Loucy (cell line): ENCODE results near the gene LYPLA2.
"Not testable (repeated sequence)": the region's sequence is repeated elsewhere in the genome, so short reads cannot be mapped to it uniquely, and the experiment has no call there.

Experiments used
- H2AFZ ChIP-seq: fragments of 200-600 bp; sonication (generic); 2 replicates; pipeline ENCODE4 v1.6.0; 2016; ENCODE audit warnings: antibody characterized with exemption, mild to moderate bottlenecking, low read length, moderate library complexity
- H3F3A ChIP-seq: fragments of 200-600 bp; 2 replicates; pipeline ENCODE4 v1.6.0; 2016; ENCODE audit warnings: antibody characterized with exemption, low read depth, mild to moderate bottlenecking
- H3K27me3 ChIP-seq: fragments of 200-600 bp; sonication (generic); 2 replicates; pipeline ENCODE4 v1.6.1; 2014; ENCODE audit warnings: low read length, mild to moderate bottlenecking; ENCODE audit not compliant: insufficient read depth, poor library complexity, severe bottlenecking
- H3K36me3 ChIP-seq: fragments of 200-600 bp; sonication (generic); 2 replicates; pipeline ENCODE4 v1.6.1; 2016; ENCODE audit warnings: low read length; ENCODE audit not compliant: insufficient read depth
- H3K4me1 ChIP-seq: fragments of 200-600 bp; sonication (generic); 2 replicates; pipeline ENCODE4 v1.5.1; 2014; ENCODE audit warnings: low read length, mild to moderate bottlenecking; ENCODE audit not compliant: insufficient read depth, poor library complexity, severe bottlenecking
- H3K4me2 ChIP-seq: fragments of 200-600 bp; sonication (generic); 2 replicates; pipeline ENCODE4 v1.6.0; 2014; ENCODE audit warnings: antibody characterized with exemption, low read length, low read depth, mild to moderate bottlenecking; ENCODE audit not compliant: poor library complexity, severe bottlenecking
- H3K4me3 ChIP-seq: fragments of 200-600 bp; sonication (generic); 2 replicates; pipeline ENCODE4 v1.5.1; 2014; ENCODE audit warnings: low read length, mild to moderate bottlenecking, mixed read lengths; ENCODE audit not compliant: poor library complexity, severe bottlenecking
- H3K79me2 ChIP-seq: fragments of 200-600 bp; sonication (generic); 2 replicates; pipeline ENCODE4 v1.6.1; 2014; ENCODE audit warnings: low read length; ENCODE audit not compliant: insufficient read depth
- H3K9ac ChIP-seq: fragments of 200-600 bp; sonication (generic); 2 replicates; pipeline ENCODE4 v1.6.0; 2014; ENCODE audit warnings: mild to moderate bottlenecking, low read depth, low read length, moderate library complexity; ENCODE audit not compliant: poor library complexity, severe bottlenecking
- H3K9me2 ChIP-seq: fragments of 200-600 bp; sonication (generic); replicated peaks from 2 replicates; pipeline ENCODE4 v1.6.1; 2016; ENCODE audit warnings: low read depth, low read length, mixed read lengths
- H3K9me3 ChIP-seq: fragments of 200-600 bp; sonication (generic); 2 replicates; pipeline ENCODE4 v1.6.1; 2014; ENCODE audit warnings: mild to moderate bottlenecking, antibody characterized with exemption, low read length, low read depth; ENCODE audit not compliant: insufficient read depth
- H4K20me1 ChIP-seq: fragments of 200-600 bp; sonication (generic); 2 replicates; pipeline ENCODE4 v1.6.0; 2014; ENCODE audit warnings: antibody characterized with exemption, low read length, mild to moderate bottlenecking; ENCODE audit not compliant: insufficient read depth, poor library complexity, severe bottlenecking
- EZH2phosphoT487 ChIP-seq: fragments of 200-600 bp; IDR thresholded peaks from 2 replicates; pipeline ENCODE4 v1.6.1; 2018; ENCODE audit warnings: antibody characterized with exemption, mild to moderate bottlenecking, moderate library complexity, borderline replicate concordance
- TF ChIP-seq, protein P1 (sequence below): fragments of 200-600 bp; sonication (generic); conservative IDR thresholded peaks from 2 replicates; pipeline ENCODE4 v1.5.1; 2014; ENCODE audit warnings: mild to moderate bottlenecking, antibody characterized with exemption, low read length

LYPLA2 gene

DNA sequence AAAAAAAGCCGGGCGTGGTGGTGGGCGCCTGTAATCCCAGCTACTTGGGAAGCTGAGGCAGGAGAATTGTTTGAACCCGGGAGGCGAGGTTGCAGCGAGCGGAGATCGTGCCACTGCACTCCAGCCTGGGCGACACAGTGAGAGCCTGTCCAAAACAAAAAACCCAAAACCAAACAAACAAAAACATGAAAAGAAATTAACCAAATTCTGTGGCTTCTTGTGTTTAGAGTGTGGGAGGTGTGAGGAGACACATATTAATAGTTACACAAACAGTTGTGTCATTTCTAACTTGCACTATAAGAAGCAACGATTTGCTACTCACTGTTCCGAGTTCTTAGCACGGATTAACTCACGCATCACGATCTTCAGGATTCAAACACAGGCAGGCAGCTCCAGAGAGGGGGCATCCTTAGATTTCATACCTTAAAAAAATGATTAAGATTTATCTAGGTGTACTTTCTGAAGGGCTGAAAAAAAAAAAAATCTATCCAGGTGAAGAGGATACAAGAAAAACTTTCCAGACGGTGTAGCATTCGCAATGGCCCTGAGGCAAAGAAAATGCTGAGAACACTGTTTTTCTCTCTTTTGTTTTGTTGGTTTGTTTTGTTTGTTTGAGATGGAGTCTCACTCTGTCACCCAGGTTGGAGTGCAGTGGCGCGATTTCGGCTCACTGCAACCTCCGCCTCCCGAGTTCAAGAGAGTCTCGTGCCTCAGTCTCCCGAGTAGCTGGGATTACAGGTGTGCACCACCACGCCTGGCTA, 35.0 kb downstream of the LYPLA2 start:
- Histone ChIP-seq H3K9me3 (no peaks in the 10 kb centered on the region), H3K4me2 (peak overlapping the region; percentile 95), H3F3A (no peaks in the 10 kb centered on the region), H3K79me2 (peaks cover 18% of the 10 kb centered on the region), H3K9me2 (no peaks in the 10 kb centered on the region), H3K9ac (peak overlapping the region; percentile 94), H3K27me3 (no peaks in the 10 kb centered on the region), H3K36me3 (no peaks in the 10 kb centered on the region), H3K4me1 (peaks cover 26% of the 10 kb centered on the region), H4K20me1 (peaks cover 3% of the 10 kb centered on the region), H2AFZ (peak overlapping the region; percentile 86), H3K4me3 (peak overlapping the region; percentile 99)
- TF ChIP-seq, protein P1, sequence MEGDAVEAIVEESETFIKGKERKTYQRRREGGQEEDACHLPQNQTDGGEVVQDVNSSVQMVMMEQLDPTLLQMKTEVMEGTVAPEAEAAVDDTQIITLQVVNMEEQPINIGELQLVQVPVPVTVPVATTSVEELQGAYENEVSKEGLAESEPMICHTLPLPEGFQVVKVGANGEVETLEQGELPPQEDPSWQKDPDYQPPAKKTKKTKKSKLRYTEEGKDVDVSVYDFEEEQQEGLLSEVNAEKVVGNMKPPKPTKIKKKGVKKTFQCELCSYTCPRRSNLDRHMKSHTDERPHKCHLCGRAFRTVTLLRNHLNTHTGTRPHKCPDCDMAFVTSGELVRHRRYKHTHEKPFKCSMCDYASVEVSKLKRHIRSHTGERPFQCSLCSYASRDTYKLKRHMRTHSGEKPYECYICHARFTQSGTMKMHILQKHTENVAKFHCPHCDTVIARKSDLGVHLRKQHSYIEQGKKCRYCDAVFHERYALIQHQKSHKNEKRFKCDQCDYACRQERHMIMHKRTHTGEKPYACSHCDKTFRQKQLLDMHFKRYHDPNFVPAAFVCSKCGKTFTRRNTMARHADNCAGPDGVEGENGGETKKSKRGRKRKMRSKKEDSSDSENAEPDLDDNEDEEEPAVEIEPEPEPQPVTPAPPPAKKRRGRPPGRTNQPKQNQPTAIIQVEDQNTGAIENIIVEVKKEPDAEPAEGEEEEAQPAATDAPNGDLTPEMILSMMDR: no peak
- no peak for TF ChIP-seq EZH2phosphoT487

DNA sequence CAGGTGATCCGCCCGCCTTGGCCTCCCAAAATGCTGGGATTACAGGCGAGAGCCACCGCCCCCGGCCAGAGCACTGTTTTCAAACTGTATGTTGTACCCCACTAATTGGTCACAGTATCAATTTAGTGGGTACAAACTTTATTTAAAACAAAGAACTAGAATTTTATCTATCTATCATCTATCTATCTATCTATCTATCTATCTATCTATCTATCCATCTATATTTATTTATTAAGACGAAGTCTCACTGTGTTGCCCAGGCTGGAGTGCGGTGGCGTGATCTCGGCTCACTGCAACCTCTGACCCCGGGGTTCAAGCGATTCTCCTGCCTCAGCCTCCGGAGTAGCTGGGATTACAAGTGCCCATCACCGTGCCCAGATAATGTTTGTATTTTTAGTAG, 35.6 kb downstream of the LYPLA2 start:
- H2AFZ ChIP-seq, H4K20me1 ChIP-seq, H3K36me3 ChIP-seq, H3K9ac ChIP-seq, H3F3A ChIP-seq, H3K4me2 ChIP-seq, H3K27me3 ChIP-seq, H3K4me3 ChIP-seq, H3K9me3 ChIP-seq, H3K9me2 ChIP-seq: not testable (repeated sequence)
- Histone ChIP-seq H3K4me1 (peaks cover 26% of the 10 kb centered on the region), H3K79me2 (peaks cover 18% of the 10 kb centered on the region)

DNA sequence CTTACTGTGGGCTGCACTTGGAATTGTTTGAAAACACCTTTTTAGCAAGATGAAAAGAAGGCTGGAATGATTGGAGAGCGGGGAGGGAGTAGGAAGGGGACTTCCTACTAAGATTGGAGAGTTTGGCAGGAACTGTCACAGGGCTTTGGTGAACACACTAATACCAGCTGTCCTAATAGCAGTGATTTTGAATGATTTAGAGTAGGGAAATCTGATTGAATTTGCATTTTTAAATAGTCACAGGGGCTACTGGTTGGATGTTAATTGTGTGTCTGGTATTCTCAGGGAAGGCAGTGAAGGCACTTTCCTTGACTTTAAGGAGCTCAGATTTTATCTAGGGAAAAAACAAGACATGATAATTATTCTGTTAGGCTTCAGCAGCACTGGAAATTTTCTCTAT, 36.8 kb downstream of the LYPLA2 start:
- H3K4me1 ChIP-seq: peaks cover 22% of the 10 kb centered on the region
- no peak overlapping the region for H2AFZ ChIP-seq
- TF ChIP-seq EZH2phosphoT487: no peak
- TF ChIP-seq, protein P1: no peak
- no peak overlapping the region for H3K4me3 ChIP-seq
- H3K79me2 ChIP-seq: peaks cover 18% of the 10 kb centered on the region
- H3K27me3 ChIP-seq: no peaks in the 10 kb centered on the region
- no peak overlapping the region for H3K4me2 ChIP-seq
- H3K9me2 ChIP-seq: no peaks in the 10 kb centered on the region
- peaks cover 3% of the 10 kb centered on the region for H4K20me1 ChIP-seq
- H3F3A ChIP-seq: no peaks in the 10 kb centered on the region
- no peaks in the 10 kb centered on the region for H3K9me3 ChIP-seq
- no peaks in the 10 kb centered on the region for H3K36me3 ChIP-seq
- H3K9ac ChIP-seq: no peak overlapping the region

DNA sequence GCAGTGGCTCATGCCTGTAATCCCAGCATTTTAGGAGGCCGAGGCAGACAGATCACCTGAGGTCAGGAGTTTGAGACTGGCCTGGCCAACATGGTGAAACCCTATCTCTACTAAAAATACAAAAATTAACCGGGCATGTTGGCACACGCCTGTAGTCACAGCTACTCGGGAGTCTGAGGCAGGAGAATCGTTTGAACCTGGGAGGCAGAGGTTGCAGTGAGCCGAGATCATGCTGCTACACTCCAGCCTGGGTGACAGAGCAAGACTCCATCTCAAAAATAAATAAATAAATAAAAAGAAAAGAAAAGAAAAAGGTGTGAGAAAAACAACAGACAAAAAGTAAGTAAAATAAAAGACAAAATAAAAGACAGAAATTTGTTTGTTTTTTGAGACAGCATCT, 43.2 kb downstream of the LYPLA2 start:
- 0 out of 2 replicates have a peak overlapping the region, but pooled peaks have one; percentile 35 for H2AFZ ChIP-seq
- H3K9me3 ChIP-seq, H3K4me1 ChIP-seq, H3F3A ChIP-seq, H3K9me2 ChIP-seq, H3K36me3 ChIP-seq, H3K4me3 ChIP-seq, H3K4me2 ChIP-seq, H3K79me2 ChIP-seq, H3K9ac ChIP-seq, H3K27me3 ChIP-seq, H4K20me1 ChIP-seq: not testable (repeated sequence)
